ENCODE measurements around the gene CPNE5.

DNA sequence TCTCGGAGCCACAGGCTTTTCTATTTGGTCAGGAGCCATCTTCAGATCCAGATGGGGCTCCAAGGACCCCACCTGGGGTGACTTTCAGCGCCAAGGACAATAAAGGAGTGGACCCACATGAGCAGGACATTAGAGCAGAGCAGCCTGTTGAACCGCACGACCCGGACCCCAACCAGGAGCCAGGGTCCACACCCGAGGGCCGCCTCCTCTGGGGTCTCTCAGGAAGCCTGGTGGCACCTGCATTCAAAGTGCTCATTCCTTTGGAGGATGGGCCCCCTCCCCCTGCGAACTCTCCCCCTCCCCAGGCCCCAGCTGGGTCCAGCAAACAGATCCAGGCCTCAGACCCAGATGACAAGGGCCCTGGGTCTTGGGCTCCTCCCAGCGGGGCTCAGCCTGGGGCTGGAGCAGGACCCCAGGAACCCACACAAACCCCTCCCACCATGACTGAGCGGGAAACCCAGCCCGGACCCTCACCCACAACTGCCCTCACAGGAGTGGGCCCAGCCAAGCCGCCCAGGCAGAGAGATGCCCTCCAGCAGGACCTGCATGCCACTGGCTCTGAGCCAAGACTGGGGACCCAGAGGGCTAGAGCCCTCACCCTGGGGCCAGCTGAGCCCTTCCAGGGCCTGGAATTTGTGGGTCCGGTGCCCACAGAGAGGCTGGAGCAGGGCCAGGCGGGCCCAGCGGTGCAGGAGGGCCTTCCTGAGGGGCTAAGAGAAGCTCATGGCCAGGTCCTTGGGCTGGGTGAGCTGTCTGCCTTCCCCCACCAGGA, 117.7 kb downstream of the CPNE5 start:
- TF ChIP-seq TAF1 (IDR thresholded peaks at IDR 0.05; ENCODE audit: borderline replicate concordance, low read depth, low read length) (no peak), POLR2AphosphoS5 (IDR thresholded peaks at IDR 0.05; ENCODE audit: low read depth, low read length) (no peak)
